Left lobe of liver (tissue), 2 donors: ENCODE data around the gene HSD17B1. TPM values are rescaled to one million over a fixed set of nuclear protein-coding genes. Genes with fewer than 3 reads are reported as not detected.
A peak's percentile ranks its signal among the peaks of the same experiment; 100 is the strongest.
"Not testable (repeated sequence)": the region's sequence is repeated elsewhere in the genome, so short reads cannot be mapped to it uniquely, and the experiment has no call there.

ENCODE experiments used
- ATAC-seq: fragments of 200-7000 bp; cut with Tn5 transposase; one replicate; pipeline ENCODE4 v1.9.1; 2020; ENCODE audit warnings: mild to moderate bottlenecking, moderate library complexity
- DNase-seq: peaks from one replicate; pipeline ENCODE4 v3.0.0-alpha.2; 2020; ENCODE audit warnings: low spot score
- total RNA-seq: library from RNA; stranded (reverse); gene quantifications from one replicate; pipeline ENCODE4 v1.2.1, GENCODE V29; 2021
- donor health status: DM: no; HTN: no; CAD: no; lungs with moderate emphysema.
- donor health status: DM: no; HTN: yes; CAD: no.

The HSD17B1 gene
- total RNA-seq, 1 donor from 2014 or later: 1.3 TPM

GRCh38 chr17:42545755-42546505 is 6.8 kb upstream of the HSD17B1 start:
- ATAC-seq: not testable (repeated sequence)

GRCh38 chr17:42547001-42547461 is 5.7 kb upstream of the HSD17B1 start:
- no peak for ATAC-seq
- no peak for DNase-seq

More at GRCh38 chr17:42545755-42546505, 6.8 kb upstream of the HSD17B1 start:
- not testable (repeated sequence) for DNase-seq

- ATAC-seq (peak; percentile 67), DNase-seq (peak; percentile 83)
These were observed 5.0 kb upstream of the HSD17B1 start for GRCh38 chr17:42547698-42548069.

- ATAC-seq: peak; percentile 74
- DNase-seq: peak; percentile 80
These were observed 4.5 kb upstream of the HSD17B1 start for GRCh38 chr17:42548070-42548837.

GRCh38 chr17:42548993-42549755 is 3.5 kb upstream of the HSD17B1 start:
- ATAC-seq: no peak
- DNase-seq: no peak

GRCh38 chr17:42553161-42553818 is 567 bp downstream of the HSD17B1 start:
- DNase-seq: no peak
- ATAC-seq: no peak

- peak; percentile 43 for ATAC-seq
- no peak for DNase-seq
These were observed 1.1 kb downstream of the HSD17B1 start for GRCh38 chr17:42553866-42554249.

- peak; percentile 90 for ATAC-seq
- peak; percentile 87 for DNase-seq
These were observed 1.8 kb downstream of the HSD17B1 start for GRCh38 chr17:42554250-42555121.

- no peak for ATAC-seq
- DNase-seq: no peak
These were observed 2.4 kb downstream of the HSD17B1 start for GRCh38 chr17:42555122-42555622.

- ATAC-seq, DNase-seq: not testable (repeated sequence)
These were observed 3.4 kb downstream of the HSD17B1 start for GRCh38 chr17:42555961-42556617.

- ATAC-seq (no peak), DNase-seq (no peak)
These were observed 6.4 kb downstream of the HSD17B1 start for GRCh38 chr17:42559075-42559474.

GRCh38 chr17:42560246-42560645 is 7.5 kb downstream of the HSD17B1 start:
- no peak for ATAC-seq
- DNase-seq: no peak

GRCh38 chr17:42561897-42562387 is 9.2 kb downstream of the HSD17B1 start, which contains the start of gene COASY:
TSS of gene COASY (plus strand) at chr17:42562148. CDS start at chr17:42562623, 475 bp downstream.
- ATAC-seq: peak; percentile 67

GRCh38 chr17:42562388-42563142 is 9.8 kb downstream of the HSD17B1 start:
- peak; percentile 6 for ATAC-seq

More at GRCh38 chr17:42561897-42562387, 9.2 kb downstream of the HSD17B1 start, which contains the start of gene COASY:
- peak; percentile 96 for DNase-seq

GRCh38 chr17:42563143-42563509 is 10.4 kb downstream of the HSD17B1 start:
- DNase-seq: no peak
- ATAC-seq: no peak

More at GRCh38 chr17:42562388-42563142, 9.8 kb downstream of the HSD17B1 start:
- DNase-seq: no peak

- ATAC-seq (no peak), DNase-seq (no peak)
These were observed 10.8 kb downstream of the HSD17B1 start for GRCh38 chr17:42563543-42563942.

- ATAC-seq (no peak), DNase-seq (no peak)
These were observed 11.2 kb downstream of the HSD17B1 start for GRCh38 chr17:42563950-42564349.
